GM18873 (cell line): ENCODE results near the gene DNPEP.
"Not testable (repeated sequence)": the region's sequence is repeated elsewhere in the genome, so short reads cannot be mapped to it uniquely, and the experiment has no call there.

Experiments used
- ATAC-seq: cut with Tn5 transposase; IDR thresholded peaks from one replicate; pipeline ENCODE4 v1.9.1; 2021; ENCODE audit warnings: mild to moderate bottlenecking, moderate library complexity, moderate number of reproducible peaks; ENCODE audit not compliant: unreplicated experiment, low FRiP score

DNPEP gene

DNA sequence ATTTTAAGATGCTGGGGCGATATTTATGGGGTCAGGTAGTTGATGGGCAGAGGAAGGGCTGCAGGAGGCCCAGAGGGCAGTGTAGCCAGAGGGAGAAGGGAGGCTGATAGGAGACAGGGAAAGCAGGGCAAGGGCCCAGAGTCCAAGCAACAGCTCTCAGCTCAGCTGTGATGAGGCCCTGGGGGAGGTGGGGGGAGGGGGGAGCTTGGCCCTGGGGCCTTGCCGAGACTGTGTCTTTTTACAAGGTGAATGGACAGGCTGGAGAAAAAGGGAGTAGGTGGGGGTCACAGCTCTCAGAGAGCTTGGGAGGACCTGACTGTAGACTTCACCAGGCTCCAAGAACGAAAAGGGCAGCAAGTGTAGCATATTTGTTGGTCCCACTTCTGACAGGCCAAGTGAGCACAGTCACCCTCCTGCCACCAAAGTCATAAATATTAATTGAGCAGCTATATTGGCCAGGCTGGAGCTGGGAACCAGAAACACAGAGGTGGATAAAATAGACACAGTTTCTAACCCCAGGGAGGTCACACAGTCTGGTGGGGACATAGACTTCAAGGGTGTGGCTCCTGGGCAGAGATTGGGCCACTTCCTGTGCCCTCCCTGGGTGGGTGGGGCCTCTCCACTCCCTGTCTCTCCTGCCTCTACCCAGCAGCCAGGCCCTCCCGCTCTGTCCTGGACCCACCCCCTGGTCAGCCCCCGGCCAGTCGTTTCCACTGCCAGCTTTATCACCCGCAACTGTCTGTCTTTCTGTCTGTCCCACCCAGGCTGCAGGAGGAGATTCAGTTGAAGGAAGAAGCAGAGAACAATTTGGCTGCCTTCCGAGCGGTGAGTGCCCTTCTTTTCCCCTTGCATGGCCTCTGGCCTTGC, 31.9 kb upstream of the DNPEP start:
- ATAC-seq: no peak

DNA sequence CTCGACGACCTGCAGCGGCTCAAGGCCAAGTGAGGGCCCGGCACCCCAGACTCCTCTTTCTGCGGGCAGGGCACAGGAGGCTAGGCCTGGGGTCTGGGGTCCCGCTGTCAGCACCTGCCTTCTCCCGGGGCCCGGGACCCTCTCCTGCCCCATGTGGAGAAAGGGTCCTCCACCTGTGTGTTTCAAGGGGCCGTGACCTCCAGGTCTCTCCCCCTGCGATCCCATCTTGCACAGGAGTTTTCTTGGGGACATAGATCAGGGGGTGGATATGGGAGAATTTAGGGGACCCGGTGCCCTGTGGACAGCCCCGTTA, 31.3 kb upstream of the DNPEP start:
- no peak for ATAC-seq

DNA sequence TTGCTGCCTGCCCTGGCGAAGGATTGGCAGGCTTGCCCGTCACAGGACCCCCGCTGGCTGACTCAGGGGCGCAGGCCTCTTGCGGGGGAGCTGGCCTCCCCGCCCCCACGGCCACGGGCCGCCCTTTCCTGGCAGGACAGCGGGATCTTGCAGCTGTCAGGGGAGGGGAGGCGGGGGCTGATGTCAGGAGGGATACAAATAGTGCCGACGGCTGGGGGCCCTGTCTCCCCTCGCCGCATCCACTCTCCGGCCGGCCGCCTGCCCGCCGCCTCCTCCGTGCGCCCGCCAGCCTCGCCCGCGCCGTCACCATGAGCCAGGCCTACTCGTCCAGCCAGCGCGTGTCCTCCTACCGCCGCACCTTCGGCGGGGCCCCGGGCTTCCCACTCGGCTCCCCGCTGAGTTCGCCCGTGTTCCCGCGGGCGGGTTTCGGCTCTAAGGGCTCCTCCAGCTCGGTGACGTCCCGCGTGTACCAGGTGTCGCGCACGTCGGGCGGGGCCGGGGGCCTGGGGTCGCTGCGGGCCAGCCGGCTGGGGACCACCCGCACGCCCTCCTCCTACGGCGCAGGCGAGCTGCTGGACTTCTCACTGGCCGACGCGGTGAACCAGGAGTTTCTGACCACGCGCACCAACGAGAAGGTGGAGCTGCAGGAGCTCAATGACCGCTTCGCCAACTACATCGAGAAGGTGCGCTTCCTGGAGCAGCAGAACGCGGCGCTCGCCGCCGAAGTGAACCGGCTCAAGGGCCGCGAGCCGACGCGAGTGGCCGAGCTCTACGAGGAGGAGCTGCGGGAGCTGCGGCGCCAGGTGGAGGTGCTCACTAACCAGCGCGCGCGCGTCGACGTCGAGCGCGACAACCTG, 30.7 kb upstream of the DNPEP start, which contains the start of gene DES:
Gene DES, plus strand, starts transcription at position 223 of the 857 bp plus-strand sequence. Its CDS starts 86 bp downstream, at position 309.
- no peak for ATAC-seq

DNA sequence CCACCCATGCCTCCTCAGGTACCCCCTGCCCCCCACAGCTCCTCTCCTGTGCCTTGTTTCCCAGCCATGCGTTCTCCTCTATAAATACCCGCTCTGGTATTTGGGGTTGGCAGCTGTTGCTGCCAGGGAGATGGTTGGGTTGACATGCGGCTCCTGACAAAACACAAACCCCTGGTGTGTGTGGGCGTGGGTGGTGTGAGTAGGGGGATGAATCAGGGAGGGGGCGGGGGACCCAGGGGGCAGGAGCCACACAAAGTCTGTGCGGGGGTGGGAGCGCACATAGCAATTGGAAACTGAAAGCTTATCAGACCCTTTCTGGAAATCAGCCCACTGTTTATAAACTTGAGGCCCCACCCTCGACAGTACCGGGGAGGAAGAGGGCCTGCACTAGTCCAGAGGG, 29.7 kb upstream of the DNPEP start:
- ATAC-seq: no peak

DNA sequence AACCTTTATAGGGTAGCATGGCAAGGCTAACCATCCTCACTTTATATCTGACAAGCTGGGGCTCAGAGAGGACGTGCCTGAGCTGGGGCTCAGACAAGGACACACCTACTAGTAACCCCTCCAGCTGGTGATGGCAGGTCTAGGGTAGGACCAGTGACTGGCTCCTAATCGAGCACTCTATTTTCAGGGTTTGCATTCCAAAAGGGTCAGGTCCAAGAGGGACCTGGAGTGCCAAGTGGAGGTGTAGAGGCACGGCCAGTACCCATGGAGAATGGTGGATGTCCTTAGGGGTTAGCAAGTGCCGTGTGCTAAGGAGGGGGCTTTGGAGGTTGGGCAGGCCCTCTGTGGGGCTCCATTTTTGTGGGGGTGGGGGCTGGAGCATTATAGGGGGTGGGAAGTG, 29.2 kb upstream of the DNPEP start:
- no peak for ATAC-seq

DNA sequence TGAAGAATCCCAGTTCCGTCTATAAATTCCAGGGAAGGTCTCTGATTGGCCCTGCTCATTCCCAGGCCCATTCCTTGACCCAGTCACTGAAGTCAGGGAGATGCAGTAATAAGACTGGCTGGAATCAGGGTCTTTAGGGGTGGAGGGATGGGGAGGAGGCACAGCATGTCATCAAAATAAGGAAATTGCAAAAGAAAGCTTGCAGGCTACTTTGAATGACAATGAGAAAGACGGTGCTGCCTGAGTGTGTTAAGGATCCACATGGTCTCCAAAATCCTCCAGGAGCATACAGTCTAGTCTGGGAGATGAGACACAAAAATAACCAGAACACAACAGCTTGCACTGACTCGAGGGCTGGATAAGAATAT, 28.5 kb upstream of the DNPEP start:
- no peak for ATAC-seq

DNA sequence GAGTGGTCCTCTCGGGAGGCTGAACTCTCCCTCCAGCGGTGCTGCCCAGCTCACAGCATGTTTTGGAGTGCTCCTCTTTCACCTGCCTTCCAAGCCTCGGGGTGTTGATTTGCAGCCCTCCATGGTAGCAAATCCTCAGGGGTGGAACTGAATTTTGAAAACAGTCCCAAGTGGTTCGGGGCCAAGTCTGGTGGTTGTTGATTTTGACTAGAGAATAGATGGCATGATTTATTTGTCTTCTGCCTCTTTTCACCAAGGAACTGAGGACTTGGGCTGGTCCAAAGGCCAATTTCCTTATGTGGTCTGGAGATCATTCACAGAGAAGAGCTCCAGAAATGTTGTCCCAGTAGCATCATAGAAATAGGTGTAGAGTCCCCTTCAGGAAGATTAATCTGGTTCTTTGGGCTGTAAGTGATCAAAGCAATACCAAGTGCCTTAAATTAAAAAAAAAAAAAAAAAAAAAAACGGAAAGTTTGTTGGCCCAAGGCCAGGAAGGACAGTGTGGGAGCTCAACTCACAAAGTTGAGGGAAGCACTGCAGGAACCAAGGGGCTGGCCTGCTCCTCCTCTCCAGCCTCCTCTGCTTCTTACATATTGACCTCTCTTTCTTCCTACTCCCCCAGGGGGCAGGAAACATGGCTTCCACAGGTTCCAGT, 28.0 kb upstream of the DNPEP start:
- no peak for ATAC-seq

DNA sequence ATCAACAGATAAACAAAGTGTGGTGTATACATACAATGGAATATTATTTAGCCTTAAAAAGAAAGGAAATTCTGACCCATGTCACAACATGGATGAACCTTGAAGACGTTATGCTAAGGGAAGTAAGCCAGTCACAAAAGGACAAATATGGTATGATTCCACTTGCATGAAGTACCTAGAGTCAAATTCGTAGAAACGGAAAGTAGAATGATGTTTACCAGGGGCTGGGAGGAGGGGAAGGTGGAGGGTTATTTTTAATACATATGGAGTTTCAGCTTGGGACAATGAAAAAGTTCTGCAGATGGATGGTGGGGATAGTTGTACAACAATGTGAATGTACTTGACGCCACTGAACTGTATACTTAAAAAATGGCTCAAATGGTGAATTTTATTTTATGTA, 27.1 kb upstream of the DNPEP start:
- no peak for ATAC-seq

DNA sequence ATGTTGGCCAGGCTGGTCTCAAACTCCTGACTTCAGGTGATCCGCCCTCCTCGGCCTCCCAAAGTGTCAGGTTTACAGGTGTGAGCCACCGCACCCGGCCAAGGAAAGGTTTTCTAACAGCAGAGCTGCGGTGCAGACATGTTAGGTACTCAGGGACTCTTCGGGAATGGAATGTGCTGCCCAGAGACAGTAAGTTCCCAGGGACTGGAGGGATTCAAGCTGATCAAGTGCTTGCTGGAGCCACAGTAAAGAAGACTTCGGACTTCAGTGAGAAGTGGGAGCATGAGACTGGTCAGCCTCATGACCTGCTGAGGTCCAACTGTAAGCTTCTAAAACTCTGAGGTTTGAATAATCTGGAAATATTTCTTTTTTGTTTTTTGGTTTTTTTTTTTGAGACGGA, 22.7 kb upstream of the DNPEP start:
- ATAC-seq: no peak

DNA sequence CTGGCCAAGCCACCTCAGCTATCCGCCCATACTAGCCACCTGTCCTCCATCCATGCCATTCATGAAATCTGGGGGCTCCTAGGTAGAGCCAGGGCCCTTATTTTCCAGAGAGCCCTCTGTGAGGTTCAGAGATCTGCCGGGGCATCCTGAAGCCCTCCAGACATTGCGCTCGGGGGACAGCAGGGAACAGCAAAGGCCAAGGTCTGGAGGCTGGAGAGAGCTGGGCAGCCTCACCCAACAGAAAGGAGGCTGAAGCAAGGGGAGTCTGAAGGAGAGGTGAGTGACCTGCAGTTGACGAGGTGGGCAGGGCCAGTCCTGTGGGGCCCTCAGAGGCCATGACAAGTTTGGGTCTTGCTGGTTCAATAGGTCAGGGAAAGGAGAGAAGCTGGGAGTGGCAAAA, 21.9 kb upstream of the DNPEP start:
- ATAC-seq: no peak

DNA sequence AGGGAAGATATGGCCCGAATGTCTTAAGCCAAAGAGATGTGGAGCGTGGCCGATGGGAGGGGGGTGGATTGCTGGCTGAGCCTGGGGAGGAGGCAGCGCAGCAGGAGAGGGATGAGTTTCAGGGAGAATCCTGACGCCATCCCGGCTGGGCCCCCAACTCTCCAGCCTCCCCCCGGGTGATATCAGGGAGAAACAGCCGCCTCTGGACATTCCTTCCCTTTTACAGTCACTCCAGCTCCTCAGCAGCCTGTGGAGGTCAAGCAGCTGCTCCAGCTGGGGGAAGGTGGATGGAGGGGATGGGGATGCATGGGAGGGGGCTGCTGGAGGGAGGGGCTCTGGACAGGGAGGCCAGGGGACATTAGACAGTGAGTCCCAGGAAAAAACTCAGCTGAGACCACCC, 20.9 kb upstream of the DNPEP start:
- no peak for ATAC-seq

DNA sequence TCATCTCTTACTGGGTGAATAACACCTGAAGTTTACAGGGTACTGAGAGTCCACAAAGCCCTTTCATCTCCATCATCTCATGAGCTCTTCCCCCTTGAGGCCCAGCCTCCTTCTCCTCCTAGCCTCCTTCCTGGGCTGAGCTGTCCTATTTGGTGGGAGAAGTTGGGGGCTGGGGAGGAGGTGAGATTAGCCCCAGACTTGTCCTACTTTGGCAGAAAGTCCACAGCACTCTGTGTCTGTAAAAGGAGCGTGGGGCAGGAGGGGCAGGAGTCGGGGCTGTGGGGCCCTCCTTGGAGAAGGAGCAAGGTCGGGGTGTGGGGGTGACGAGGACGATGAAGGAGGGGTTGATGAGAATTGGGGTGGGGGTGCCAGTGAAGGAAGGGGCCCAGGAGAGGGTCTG, 20.5 kb upstream of the DNPEP start:
- no peak for ATAC-seq

DNA sequence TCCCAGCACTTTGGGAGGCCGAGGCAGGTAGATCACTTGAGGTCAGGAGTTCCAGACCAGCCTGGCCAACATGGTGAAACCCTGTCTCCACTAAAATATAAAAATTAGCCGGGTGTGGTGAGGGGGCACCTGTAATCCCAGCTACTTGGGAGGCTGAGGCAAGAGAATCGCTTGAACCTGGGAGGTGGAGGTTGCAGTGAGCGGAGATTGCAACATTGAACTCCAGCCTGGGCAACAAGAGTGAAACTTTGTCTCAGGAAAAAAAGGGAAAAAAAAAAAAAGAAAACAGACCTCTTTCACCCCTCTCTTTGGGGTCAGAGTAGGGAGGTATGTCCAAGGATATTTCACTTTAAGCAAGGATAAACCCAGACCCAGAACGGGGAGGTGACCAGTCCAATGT, 19.6 kb upstream of the DNPEP start:
- ATAC-seq: not testable (repeated sequence)

DNA sequence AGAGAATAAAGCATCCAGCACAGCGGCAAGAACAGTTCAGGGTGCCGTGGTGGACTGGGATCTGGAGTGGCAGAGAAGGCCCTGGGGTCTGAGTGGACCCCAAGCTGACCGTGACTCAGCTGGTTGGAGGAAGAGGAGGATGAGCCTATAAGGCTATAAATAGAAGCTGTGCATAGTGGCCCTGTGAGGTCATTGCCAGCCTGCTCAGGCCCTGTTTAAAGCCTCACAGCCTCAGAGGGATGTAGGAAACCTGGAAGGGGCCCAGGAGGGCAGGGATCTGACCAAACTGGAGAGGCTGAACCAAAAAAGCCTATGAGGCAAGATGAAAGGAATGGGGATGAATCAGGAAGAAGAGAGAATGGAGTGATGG, 19.1 kb upstream of the DNPEP start:
- ATAC-seq: no peak

DNA sequence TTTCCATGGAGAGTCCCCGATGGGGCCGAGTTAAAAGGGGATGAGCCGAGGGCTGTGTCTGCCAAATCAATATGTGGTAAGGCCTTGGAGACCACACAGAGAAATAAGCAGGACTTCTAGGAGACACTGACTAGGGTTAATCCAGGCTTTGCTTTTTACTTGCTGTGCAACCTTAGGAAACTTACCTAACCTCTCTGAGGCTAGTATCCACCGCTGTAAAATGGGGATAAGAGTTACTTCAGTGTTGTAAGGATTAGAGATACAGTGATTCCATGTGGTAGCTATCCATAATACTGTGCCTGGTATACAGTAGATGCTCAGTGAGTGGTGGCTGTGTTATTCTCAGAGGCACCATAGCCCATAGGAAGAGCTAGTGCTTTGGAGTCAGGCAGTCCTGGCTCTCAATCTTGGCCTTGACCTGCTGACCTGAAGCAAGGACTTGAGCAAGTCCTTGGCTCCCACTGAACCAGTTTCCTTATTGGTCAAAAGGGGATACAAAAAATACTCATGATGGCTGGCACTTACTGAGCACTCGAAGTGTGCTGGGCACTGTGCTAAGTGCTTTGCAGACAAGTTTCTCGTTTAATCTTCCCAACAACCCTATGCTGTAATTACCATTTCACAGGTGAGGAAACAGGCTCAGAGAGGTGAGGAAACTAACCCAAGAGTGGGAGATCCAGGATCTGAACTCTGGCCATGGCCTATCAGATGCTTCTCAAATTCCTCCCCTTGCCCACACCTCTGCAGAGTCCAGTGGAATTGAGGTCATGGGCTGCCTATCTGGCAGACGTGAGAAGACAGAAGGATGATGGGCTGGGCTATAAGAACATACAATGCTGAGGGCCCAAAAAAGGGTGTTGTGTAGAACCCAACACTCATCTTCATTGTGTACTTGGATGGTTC, 18.5 kb upstream of the DNPEP start:
- ATAC-seq: no peak

DNA sequence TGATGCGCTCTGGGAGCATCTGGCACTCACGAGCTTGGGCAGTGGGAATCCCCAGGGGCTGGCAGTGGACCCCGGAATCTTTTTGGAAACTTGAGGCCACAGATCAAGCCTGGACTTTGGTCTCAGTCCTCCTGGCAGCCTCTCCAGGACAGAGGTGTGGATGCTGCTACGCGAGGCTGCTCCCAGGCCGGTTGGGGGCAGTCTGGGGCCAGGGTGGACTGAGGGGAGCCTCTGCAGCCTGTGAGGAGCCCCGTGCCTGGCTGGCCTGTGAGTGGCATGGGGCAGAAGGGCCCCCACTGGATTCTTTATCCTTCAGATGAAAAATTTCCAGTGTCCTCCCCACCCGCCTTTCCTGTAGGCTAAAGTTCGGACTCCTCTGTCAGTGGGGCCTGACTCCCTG, 17.7 kb upstream of the DNPEP start:
- ATAC-seq: no peak

DNA sequence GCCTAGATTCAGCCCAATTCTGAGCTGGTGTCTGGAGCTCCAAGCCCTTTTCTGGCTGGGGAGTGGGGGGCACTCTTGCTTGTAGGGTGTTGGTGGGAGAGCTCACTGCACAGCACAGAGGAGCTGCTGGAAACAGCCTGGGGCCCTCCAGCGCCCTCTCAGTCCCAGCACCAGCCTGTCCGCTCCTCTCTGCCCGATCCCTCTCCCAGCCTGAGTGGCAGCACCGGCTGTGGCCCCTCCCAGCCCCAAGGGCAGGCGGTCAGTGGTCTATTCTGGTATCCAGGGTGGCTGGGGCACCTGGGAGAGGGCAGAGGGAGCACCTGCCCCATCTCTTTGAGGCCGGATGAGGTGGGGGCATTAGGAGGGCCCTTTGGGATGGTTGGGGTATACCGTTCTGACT, 17.2 kb upstream of the DNPEP start:
- no peak for ATAC-seq

DNA sequence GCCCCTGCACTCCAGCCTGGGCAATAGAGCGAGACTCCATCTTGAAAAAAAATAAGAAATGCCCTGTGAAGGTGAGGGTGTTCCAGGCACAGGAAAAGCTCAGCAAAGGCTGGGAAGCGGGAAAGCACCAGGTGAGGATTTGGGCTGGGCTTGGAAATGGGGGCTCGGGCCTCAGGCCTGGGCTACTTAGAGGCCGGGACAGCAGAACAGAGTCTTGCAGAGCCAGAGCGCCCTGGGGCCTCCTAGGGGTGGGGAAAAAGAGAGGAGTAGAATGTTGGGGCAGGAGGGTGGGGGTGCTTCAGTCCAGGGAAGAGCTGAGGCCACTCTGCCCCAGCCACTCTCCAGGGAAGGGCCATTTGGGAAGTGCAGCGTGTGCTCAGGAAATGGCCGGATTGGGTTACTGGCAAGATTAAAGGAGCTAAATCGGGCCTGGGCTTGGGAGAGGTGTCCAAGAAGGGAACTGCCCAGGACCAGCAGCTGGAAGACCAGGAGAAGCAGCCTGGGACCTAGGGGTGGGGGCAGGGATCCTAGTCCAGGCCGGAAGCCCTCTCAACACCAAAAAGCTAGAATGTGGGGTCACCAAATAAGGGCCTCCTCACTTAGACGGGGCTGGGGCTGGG, 16.7 kb upstream of the DNPEP start:
- ATAC-seq: no peak

DNA sequence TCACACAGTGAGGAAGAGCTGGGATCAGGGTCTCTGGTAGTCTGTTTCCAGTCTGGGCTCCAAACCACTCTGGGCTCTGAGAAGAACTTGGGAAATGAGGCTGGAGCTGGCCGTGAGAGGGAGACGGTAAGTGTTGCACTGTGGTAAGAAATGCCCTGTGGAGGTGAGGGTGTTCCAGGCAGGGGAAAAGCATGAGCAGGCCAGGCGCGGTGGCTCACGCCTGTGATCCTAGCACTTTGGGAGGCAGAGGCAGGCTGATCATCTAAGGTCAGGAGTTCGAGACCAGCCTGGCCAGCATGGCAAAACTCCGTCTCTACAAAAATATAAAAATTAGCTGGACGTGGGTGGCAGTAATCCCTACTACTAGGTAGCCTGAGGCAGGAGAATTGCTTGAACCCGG, 16.1 kb upstream of the DNPEP start:
- ATAC-seq: no peak
